Measurements from ENCODE around the gene BOLL. TPM values are rescaled to one million over a fixed set of nuclear protein-coding genes. Genes with fewer than 3 reads are reported as not detected.
A peak's percentile ranks its signal among the peaks of the same experiment; 100 is the strongest.

BOLL gene
- total and polyA plus RNA-seq, 2 experiments from 2014 or later: 2.0 TPM; not detected in 1

DNA sequence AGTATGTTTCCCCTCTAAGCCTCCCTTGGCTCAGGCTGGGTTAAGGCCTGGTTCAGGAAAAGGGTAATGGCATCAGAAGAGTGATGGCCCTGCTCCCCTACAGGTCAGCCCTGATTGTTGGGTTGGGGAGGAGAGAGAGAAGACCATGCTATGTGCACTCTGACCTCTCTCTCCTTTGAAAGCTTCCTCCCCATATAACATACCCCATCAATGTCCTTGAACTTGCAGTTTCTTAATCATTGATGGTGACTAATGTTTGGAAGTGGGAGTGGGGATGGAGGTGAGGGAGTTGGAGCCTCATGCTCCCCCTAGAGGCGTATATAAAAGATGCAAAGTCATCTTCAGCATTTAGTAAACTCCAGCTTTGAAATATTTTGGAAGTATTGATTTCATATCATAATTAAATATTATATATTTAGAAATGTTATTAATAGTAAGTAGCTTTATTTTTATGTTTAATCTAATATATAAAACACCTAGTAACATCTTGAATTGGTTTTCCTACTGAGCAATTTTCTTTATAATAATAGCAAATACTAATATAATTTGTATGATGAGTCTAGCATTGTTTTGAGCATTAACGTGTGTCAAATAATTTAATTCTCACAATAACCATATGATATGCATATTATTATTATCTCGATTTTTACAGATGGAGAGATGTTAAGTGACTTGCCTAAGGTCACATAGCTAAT, 28.1 kb upstream of the BOLL start (continued):
- TF ChIP-seq CTCF (conservative IDR thresholded peaks at IDR 0.05; ENCODE audit: low read depth in 2 of 2): peak; percentile 65 to 72
- no peak for TF ChIP-seq CREB1 (CRISPR knock-in tag; IDR thresholded peaks at IDR 0.05; ENCODE audit: low read depth)
- no peak for TF ChIP-seq NANOG (IDR thresholded peaks at IDR 0.05; ENCODE audit: borderline replicate concordance)
- no peak for TF ChIP-seq EZH2 (IDR thresholded peaks at IDR 0.05; ENCODE audit: low read depth, unreplicated experiment)
- no peak for TF ChIP-seq EZH2phosphoT487 (IDR thresholded peaks at IDR 0.05; ENCODE audit: unreplicated experiment)
- TF ChIP-seq ZNF331 (CRISPR knock-in tag; IDR thresholded peaks at IDR 0.05; ENCODE audit: low read depth): no peak
- TF ChIP-seq, protein P1, sequence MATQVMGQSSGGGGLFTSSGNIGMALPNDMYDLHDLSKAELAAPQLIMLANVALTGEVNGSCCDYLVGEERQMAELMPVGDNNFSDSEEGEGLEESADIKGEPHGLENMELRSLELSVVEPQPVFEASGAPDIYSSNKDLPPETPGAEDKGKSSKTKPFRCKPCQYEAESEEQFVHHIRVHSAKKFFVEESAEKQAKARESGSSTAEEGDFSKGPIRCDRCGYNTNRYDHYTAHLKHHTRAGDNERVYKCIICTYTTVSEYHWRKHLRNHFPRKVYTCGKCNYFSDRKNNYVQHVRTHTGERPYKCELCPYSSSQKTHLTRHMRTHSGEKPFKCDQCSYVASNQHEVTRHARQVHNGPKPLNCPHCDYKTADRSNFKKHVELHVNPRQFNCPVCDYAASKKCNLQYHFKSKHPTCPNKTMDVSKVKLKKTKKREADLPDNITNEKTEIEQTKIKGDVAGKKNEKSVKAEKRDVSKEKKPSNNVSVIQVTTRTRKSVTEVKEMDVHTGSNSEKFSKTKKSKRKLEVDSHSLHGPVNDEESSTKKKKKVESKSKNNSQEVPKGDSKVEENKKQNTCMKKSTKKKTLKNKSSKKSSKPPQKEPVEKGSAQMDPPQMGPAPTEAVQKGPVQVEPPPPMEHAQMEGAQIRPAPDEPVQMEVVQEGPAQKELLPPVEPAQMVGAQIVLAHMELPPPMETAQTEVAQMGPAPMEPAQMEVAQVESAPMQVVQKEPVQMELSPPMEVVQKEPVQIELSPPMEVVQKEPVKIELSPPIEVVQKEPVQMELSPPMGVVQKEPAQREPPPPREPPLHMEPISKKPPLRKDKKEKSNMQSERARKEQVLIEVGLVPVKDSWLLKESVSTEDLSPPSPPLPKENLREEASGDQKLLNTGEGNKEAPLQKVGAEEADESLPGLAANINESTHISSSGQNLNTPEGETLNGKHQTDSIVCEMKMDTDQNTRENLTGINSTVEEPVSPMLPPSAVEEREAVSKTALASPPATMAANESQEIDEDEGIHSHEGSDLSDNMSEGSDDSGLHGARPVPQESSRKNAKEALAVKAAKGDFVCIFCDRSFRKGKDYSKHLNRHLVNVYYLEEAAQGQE (IDR thresholded peaks at IDR 0.05; ENCODE audit: unreplicated experiment): no peak
- no peak for TF ChIP-seq STAT1 (IDR thresholded peaks at IDR 0.05; ENCODE audit: unreplicated experiment)
- TF ChIP-seq JUNB (IDR thresholded peaks at IDR 0.05; ENCODE audit: unreplicated experiment): no peak

- H3K79me2 ChIP-seq (replicated peaks; ENCODE audit: insufficient read depth): no peaks in the 10 kb centered on the region
- peaks cover 29% of the 10 kb centered on the region for H3K27me3 ChIP-seq (ENCODE audit: insufficient read depth)
- H3K4me1 ChIP-seq (ENCODE audit: insufficient read depth): peaks cover 6% of the 10 kb centered on the region; the same call in 1 of the 2 replicates
- H3K4me2 ChIP-seq: no peak overlapping the region
- no peaks in the 10 kb centered on the region; the same call in 1 of the 2 replicates for H3K36me3 ChIP-seq (ENCODE audit: insufficient read depth)
- no peaks in the 10 kb centered on the region for H3K36me3 Mint-ChIP-seq (ENCODE audit: low read depth)
- H3K27me3 Mint-ChIP-seq (ENCODE audit: insufficient read depth, low read depth, poor library complexity): peaks cover 10% of the 10 kb centered on the region
- H3K27ac ChIP-seq (ENCODE audit: low read depth): no peak overlapping the region
- H3F3A ChIP-seq (replicated peaks; ENCODE audit: low read depth): no peaks in the 10 kb centered on the region; the same call in 1 of the 2 replicates
- no peak overlapping the region for H3K4me3 Mint-ChIP-seq
- no peaks in the 10 kb centered on the region for H4K20me1 ChIP-seq (replicated peaks; ENCODE audit: insufficient read depth)
- H3K27ac Mint-ChIP-seq: peak overlapping the region; percentile 85
- peak overlapping the region; percentile 30; the same call in 1 of the 2 replicates for H2AFZ ChIP-seq
- no peaks in the 10 kb centered on the region for H3K9me3 Mint-ChIP-seq
- H3K4me3 ChIP-seq: no peak overlapping the region
- DNase-seq (ENCODE audit: low spot score) (no peak), ATAC-seq (no peak)
- peaks cover 7% of the 10 kb centered on the region for H3K4me1 Mint-ChIP-seq
- 0 out of 2 replicates have a peak, but pooled peaks cover under 1% of the 10 kb centered on the region for H3K9me2 ChIP-seq (ENCODE audit: insufficient read depth)
- no peak for TF ChIP-seq JUNB (IDR thresholded peaks at IDR 0.05; ENCODE audit: unreplicated experiment)
- TF ChIP-seq, protein P1 (IDR thresholded peaks at IDR 0.05; ENCODE audit: unreplicated experiment): no peak
These were observed 25.4 kb upstream of the BOLL start for GRCh38 chr2:197810491-197810890.
